Chondrocyte (in vitro differentiated cells): ENCODE measurements around the gene GP1BB. TPM values are rescaled to one million over a fixed set of nuclear protein-coding genes. Genes with fewer than 3 reads are reported as not detected.
A peak's percentile ranks its signal among the peaks of the same experiment; 100 is the strongest.

Source experiments
- DNase-seq: peaks from one replicate; pipeline ENCODE4 v3.0.0; 2021; ENCODE audit warnings: mixed read lengths, low spot score
- H3K27ac Mint-ChIP-seq: one replicate; pipeline ENCODE4 v1.8.0; 2021; ENCODE audit warnings: mild to moderate bottlenecking, moderate library complexity, mixed read lengths; ENCODE audit not compliant: unreplicated experiment
- H3K27me3 Mint-ChIP-seq: 2 replicates; pipeline ENCODE4 v1.8.0; 2021; ENCODE audit warnings: low read depth, mixed read lengths
- H3K36me3 Mint-ChIP-seq: 2 replicates; pipeline ENCODE4 v1.8.0; 2021; ENCODE audit warnings: low read depth, mixed read lengths
- H3K4me1 Mint-ChIP-seq: 2 replicates; pipeline ENCODE4 v1.8.0; 2021; ENCODE audit warnings: low read depth, mild to moderate bottlenecking, mixed read lengths
- H3K4me3 Mint-ChIP-seq: one replicate; pipeline ENCODE4 v1.8.0; 2021; ENCODE audit warnings: mild to moderate bottlenecking, moderate library complexity, mixed read lengths; ENCODE audit not compliant: unreplicated experiment
- H3K9me3 Mint-ChIP-seq: 2 replicates; pipeline ENCODE4 v1.8.0; 2021; ENCODE audit warnings: low read depth, mixed read lengths
- CTCF ChIP-seq: fragments of 200-600 bp; sonication (generic); IDR thresholded peaks from 2 replicates; pipeline ENCODE4 v1.5.0; 2021; ENCODE audit warnings: antibody characterized with exemption, mild to moderate bottlenecking, moderate library complexity
- total RNA-seq: library from RNA; stranded (reverse); gene quantifications from 3 replicates; pipeline ENCODE4 v1.2.1, GENCODE V29; 2021

The GP1BB gene
- total RNA-seq, 1 donor from 2014 or later, result 56.0 TPM

GRCh38 chr22:19749876-19750275 lies 26.5 kb downstream of the GP1BB start:
- H3K4me1 Mint-ChIP-seq, result peaks cover 8% of the 10 kb centered on the region
- no peak for TF ChIP-seq CTCF
- DNase-seq, result no peak
- no peak overlapping the region for H3K27ac Mint-ChIP-seq
- no peaks in the 10 kb centered on the region for H3K9me3 Mint-ChIP-seq
- no peaks in the 10 kb centered on the region for H3K36me3 Mint-ChIP-seq
- H3K4me3 Mint-ChIP-seq, result no peak overlapping the region
- peaks cover 7% of the 10 kb centered on the region for H3K27me3 Mint-ChIP-seq

GRCh38 chr22:19750507-19751490 lies 27.5 kb downstream of the GP1BB start:
- Mint-ChIP-seq H3K4me1 (peaks cover 8% of the 10 kb centered on the region), H3K9me3 (no peaks in the 10 kb centered on the region), H3K27ac (no peak overlapping the region), H3K36me3 (no peaks in the 10 kb centered on the region), H3K27me3 (peaks cover 10% of the 10 kb centered on the region), H3K4me3 (no peak overlapping the region)
- no peak for DNase-seq
- no peak for TF ChIP-seq CTCF

- no peak overlapping the region for H3K4me3 Mint-ChIP-seq
- no peak for TF ChIP-seq CTCF
Measured at GRCh38 chr22:19751497-19752245, 28.3 kb downstream of the GP1BB start.

GRCh38 chr22:19753090-19753842 lies 29.9 kb downstream of the GP1BB start:
- H3K9me3 Mint-ChIP-seq, result no peaks in the 10 kb centered on the region
- DNase-seq, result no peak
- H3K36me3 Mint-ChIP-seq, result no peaks in the 10 kb centered on the region
- TF ChIP-seq CTCF, result peak; percentile 31
- no peak overlapping the region for H3K4me3 Mint-ChIP-seq
- peaks cover 15% of the 10 kb centered on the region for H3K4me1 Mint-ChIP-seq
- no peak overlapping the region for H3K27ac Mint-ChIP-seq
- peaks cover 24% of the 10 kb centered on the region for H3K27me3 Mint-ChIP-seq

More at GRCh38 chr22:19751497-19752245, 28.3 kb downstream of the GP1BB start:
- H3K27ac Mint-ChIP-seq, result no peak overlapping the region
- DNase-seq, result no peak
- no peaks in the 10 kb centered on the region for H3K9me3 Mint-ChIP-seq
- peaks cover 17% of the 10 kb centered on the region for H3K27me3 Mint-ChIP-seq
- no peaks in the 10 kb centered on the region for H3K36me3 Mint-ChIP-seq
- peaks cover 10% of the 10 kb centered on the region for H3K4me1 Mint-ChIP-seq
